Neural progenitor cell (in vitro differentiated cells): Measurements from ENCODE around the gene DIAPH2. TPM values are rescaled to one million over a fixed set of nuclear protein-coding genes. Genes with fewer than 3 reads are reported as not detected.

Experiments used
- DNase-seq: peaks from one replicate; pipeline ENCODE4 v3.0.0-alpha.2; 2016; ENCODE audit warnings: low spot score
- H2AFZ ChIP-seq: fragments of 200-600 bp; sonication (generic); replicated peaks from 2 replicates; pipeline ENCODE4 v1.6.1; 2016; ENCODE audit warnings: antibody characterized with exemption
- H3F3A ChIP-seq: fragments of 200-600 bp; sonication (generic); 2 replicates; pipeline ENCODE4 v1.6.1; 2016; ENCODE audit warnings: antibody characterized with exemption, low read depth
- H3K27ac ChIP-seq: fragments of 200-600 bp; sonication (generic); 2 replicates; pipeline ENCODE4 v1.5.1; 2016; ENCODE audit warnings: mild to moderate bottlenecking
- H3K27me3 ChIP-seq: fragments of 200-600 bp; sonication (generic); 2 replicates; pipeline ENCODE4 v1.6.1; 2016; ENCODE audit warnings: mild to moderate bottlenecking, moderate library complexity
- H3K36me3 ChIP-seq: fragments of 200-600 bp; sonication (generic); 2 replicates; pipeline ENCODE4 v1.5.1; 2016
- H3K4me1 ChIP-seq: fragments of 200-600 bp; sonication (generic); 2 replicates; pipeline ENCODE4 v1.6.1; 2016; ENCODE audit warnings: mixed run types
- H3K4me2 ChIP-seq: fragments of 200-600 bp; sonication (generic); 2 replicates; pipeline ENCODE4 v1.6.1; 2016
- H3K4me3 ChIP-seq: fragments of 200-600 bp; sonication (generic); 2 replicates; pipeline ENCODE4 v1.5.1; 2016
- H3K79me2 ChIP-seq: fragments of 200-600 bp; sonication (generic); 2 replicates; pipeline ENCODE4 v1.6.1; 2016; ENCODE audit warnings: low read depth
- H3K9ac ChIP-seq: fragments of 200-600 bp; sonication (generic); 2 replicates; pipeline ENCODE4 v1.6.1; 2016
- H3K9me3 ChIP-seq: fragments of 200-600 bp; sonication (generic); 2 replicates; pipeline ENCODE4 v1.5.1; 2016; ENCODE audit warnings: low read depth
- H4K20me1 ChIP-seq: fragments of 200-600 bp; sonication (generic); 2 replicates; pipeline ENCODE4 v1.6.1; 2016; ENCODE audit warnings: low read depth
- H3K27ac Mint-ChIP-seq: 3 replicates; pipeline ENCODE4 v1.8.0; 2021; ENCODE audit warnings: mixed read lengths
- H3K27me3 Mint-ChIP-seq: 2 replicates; pipeline ENCODE4 v1.8.0; 2022; ENCODE audit warnings: low read depth, mild to moderate bottlenecking, inconsistent platforms, moderate library complexity, mixed read lengths; ENCODE audit not compliant: insufficient read depth
- H3K36me3 Mint-ChIP-seq: 3 replicates; pipeline ENCODE4 v1.8.0; 2021; ENCODE audit warnings: mixed read lengths
- H3K4me1 Mint-ChIP-seq: 3 replicates; pipeline ENCODE4 v1.8.0; 2021; ENCODE audit warnings: mixed read lengths
- H3K4me3 Mint-ChIP-seq: 3 replicates; pipeline ENCODE4 v1.8.0; 2021; ENCODE audit warnings: mild to moderate bottlenecking, moderate library complexity, mixed read lengths
- H3K9me3 Mint-ChIP-seq: 3 replicates; pipeline ENCODE4 v1.8.0; 2020; ENCODE audit warnings: mixed read lengths
- CTCF ChIP-seq: fragments of 200-600 bp; sonication (generic); IDR thresholded peaks from 2 replicates; pipeline ENCODE4 v1.5.1; 2017; ENCODE audit warnings: antibody characterized with exemption, mild to moderate bottlenecking
- EZH2 ChIP-seq: fragments of 200-600 bp; sonication (generic); IDR thresholded peaks from 2 replicates; pipeline ENCODE4 v1.6.1; 2017; ENCODE audit warnings: antibody characterized with exemption, mild to moderate bottlenecking, moderate library complexity
- EZH2phosphoT487 ChIP-seq: fragments of 200-600 bp; sonication (generic); IDR thresholded peaks from 2 replicates; pipeline ENCODE4 v1.6.1; 2017; ENCODE audit warnings: antibody characterized with exemption
- total RNA-seq: library from RNA; depleted of rRNA; stranded (reverse); fragments of >200 nt; gene quantifications from 2 replicates; pipeline ENCODE4 v1.2.3, GENCODE V29; 2015; ENCODE audit warnings: low replicate concordance

DIAPH2 gene
- total RNA-seq, 1 donor from 2014 or later, result 24.0 TPM

- no peaks in the 10 kb centered on the region for H3K9me3 ChIP-seq
- H3K36me3 ChIP-seq, result no peaks in the 10 kb centered on the region
- H3K27ac ChIP-seq, result no peak overlapping the region
- H3F3A ChIP-seq, result no peaks in the 10 kb centered on the region
- TF ChIP-seq EZH2phosphoT487 (no peak), CTCF (no peak), EZH2 (no peak)
- H3K4me2 ChIP-seq, result no peak overlapping the region
- H3K9ac ChIP-seq, result no peak overlapping the region
- H2AFZ ChIP-seq, result no peak overlapping the region
- DNase-seq, result no peak
- no peaks in the 10 kb centered on the region for H4K20me1 ChIP-seq
- no peak overlapping the region for H3K4me3 ChIP-seq
- Mint-ChIP-seq H3K27me3 (peaks cover 2% of the 10 kb centered on the region), H3K27ac (no peak overlapping the region), H3K4me3 (no peak overlapping the region), H3K36me3 (no peaks in the 10 kb centered on the region), H3K4me1 (no peaks in the 10 kb centered on the region), H3K9me3 (peaks cover 3% of the 10 kb centered on the region)
- no peaks in the 10 kb centered on the region for H3K27me3 ChIP-seq
- H3K79me2 ChIP-seq, result no peaks in the 10 kb centered on the region
- no peaks in the 10 kb centered on the region for H3K4me1 ChIP-seq
These were observed 934.9 kb downstream of the DIAPH2 start for GRCh38 chrX:97619499-97619898.

GRCh38 chrX:97622111-97622510 is 937.5 kb downstream of the DIAPH2 start:
- DNase-seq, result no peak
- H3K36me3 Mint-ChIP-seq, result peaks cover 2% of the 10 kb centered on the region
- no peak overlapping the region for H3K27ac Mint-ChIP-seq
- H3K79me2 ChIP-seq, result no peaks in the 10 kb centered on the region
- no peak overlapping the region for H3K27ac ChIP-seq
- no peaks in the 10 kb centered on the region for H3K4me1 ChIP-seq
- peaks cover 13% of the 10 kb centered on the region for H3K9me3 Mint-ChIP-seq
- H3K36me3 ChIP-seq, result no peaks in the 10 kb centered on the region
- H3K4me1 Mint-ChIP-seq, result no peaks in the 10 kb centered on the region
- no peaks in the 10 kb centered on the region for H3K27me3 ChIP-seq
- H4K20me1 ChIP-seq, result no peaks in the 10 kb centered on the region
- H3K4me3 Mint-ChIP-seq, result no peak overlapping the region
- no peak overlapping the region for H3K4me2 ChIP-seq
- H3K27me3 Mint-ChIP-seq, result peaks cover 2% of the 10 kb centered on the region
- no peaks in the 10 kb centered on the region for H3K9me3 ChIP-seq
- no peak overlapping the region for H2AFZ ChIP-seq
- TF ChIP-seq CTCF (no peak), EZH2phosphoT487 (no peak), EZH2 (no peak)
- H3K4me3 ChIP-seq, result no peak overlapping the region
- H3K9ac ChIP-seq, result no peak overlapping the region
- H3F3A ChIP-seq, result no peaks in the 10 kb centered on the region

GRCh38 chrX:97628326-97628725 is 943.7 kb downstream of the DIAPH2 start:
- H3K79me2 ChIP-seq, result no peaks in the 10 kb centered on the region
- TF ChIP-seq EZH2, result no peak
- TF ChIP-seq EZH2phosphoT487, result no peak
- no peak for TF ChIP-seq CTCF
- no peak for DNase-seq
- no peak overlapping the region for H3K9ac ChIP-seq
- no peak overlapping the region for H3K4me2 ChIP-seq
- H3K4me1 ChIP-seq, result no peaks in the 10 kb centered on the region
- H3K36me3 ChIP-seq, result no peaks in the 10 kb centered on the region
- no peaks in the 10 kb centered on the region for H4K20me1 ChIP-seq
- no peak overlapping the region for H3K4me3 Mint-ChIP-seq
- H3K27ac Mint-ChIP-seq, result no peak overlapping the region
- H3K9me3 Mint-ChIP-seq, result peaks cover 21% of the 10 kb centered on the region
- H3K4me3 ChIP-seq, result no peak overlapping the region
- H2AFZ ChIP-seq, result no peak overlapping the region
- no peaks in the 10 kb centered on the region for H3K27me3 ChIP-seq
- H3K36me3 Mint-ChIP-seq, result peaks cover 2% of the 10 kb centered on the region
- H3K27me3 Mint-ChIP-seq, result peaks cover 2% of the 10 kb centered on the region
- H3K9me3 ChIP-seq, result no peaks in the 10 kb centered on the region
- no peaks in the 10 kb centered on the region for H3K4me1 Mint-ChIP-seq
- no peak overlapping the region for H3K27ac ChIP-seq
- no peaks in the 10 kb centered on the region for H3F3A ChIP-seq
